ENCODE data around the gene SRSF3.
A peak's percentile ranks its signal among the peaks of the same experiment; 100 is the strongest.

SRSF3 gene

GRCh38 chr6:36578431-36578830 lies 15.7 kb upstream of the SRSF3 start:
- Histone ChIP-seq H2AFZ (ENCODE audit: low read length) (no peak overlapping the region), H3K79me2 (ENCODE audit: insufficient read depth, low read length) (no peaks in the 10 kb centered on the region), H3K4me1 (ENCODE audit: insufficient read depth, low read length, severe bottlenecking) (peaks cover 10% of the 10 kb centered on the region), H3K36me3 (ENCODE audit: insufficient read depth, low read length) (no peaks in the 10 kb centered on the region), H3K9ac (ENCODE audit: low read length) (no peak overlapping the region), H3K27me3 (ENCODE audit: insufficient read depth, low read length) (no peaks in the 10 kb centered on the region), H3F3A (ENCODE audit: insufficient read depth, low read length) (no peaks in the 10 kb centered on the region), H3K9me2 (ENCODE audit: low read depth, low read length) (no peaks in the 10 kb centered on the region), H3K27ac (ENCODE audit: low read depth, low read length, poor library complexity, severe bottlenecking) (no peak overlapping the region), H4K20me1 (ENCODE audit: insufficient read depth, low read length) (no peaks in the 10 kb centered on the region), H3K4me2 (ENCODE audit: low read length) (no peak overlapping the region), H3K9me3 (ENCODE audit: low read length) (0 out of 2 replicates have a peak, but pooled peaks cover 3% of the 10 kb centered on the region), H3K4me3 (ENCODE audit: low read depth, low read length, poor library complexity, severe bottlenecking) (no peak overlapping the region)
- TF ChIP-seq EZH2 (IDR thresholded peaks at IDR 0.05; ENCODE audit: borderline replicate concordance, low read length) = no peak
- TF ChIP-seq CTCF (IDR thresholded peaks at IDR 0.05; ENCODE audit: low read length) = no peak

- peak overlapping the region; percentile 39; the same call in 1 of the 2 replicates for H2AFZ ChIP-seq (ENCODE audit: low read length)
- H3K79me2 ChIP-seq (ENCODE audit: insufficient read depth, low read length) = no peaks in the 10 kb centered on the region
- H3K9me2 ChIP-seq (ENCODE audit: low read depth, low read length) = no peaks in the 10 kb centered on the region
- no peak overlapping the region for H3K4me2 ChIP-seq (ENCODE audit: low read length)
- no peaks in the 10 kb centered on the region for H3K27me3 ChIP-seq (ENCODE audit: insufficient read depth, low read length)
- TF ChIP-seq CTCF (IDR thresholded peaks at IDR 0.05; ENCODE audit: low read length) (no peak), EZH2 (IDR thresholded peaks at IDR 0.05; ENCODE audit: borderline replicate concordance, low read length) (no peak)
- no peaks in the 10 kb centered on the region for H3K36me3 ChIP-seq (ENCODE audit: insufficient read depth, low read length)
- no peaks in the 10 kb centered on the region for H3F3A ChIP-seq (ENCODE audit: insufficient read depth, low read length)
- H3K9me3 ChIP-seq (ENCODE audit: low read length) = no peaks in the 10 kb centered on the region
- H4K20me1 ChIP-seq (ENCODE audit: insufficient read depth, low read length) = no peaks in the 10 kb centered on the region
- H3K9ac ChIP-seq (ENCODE audit: low read length) = no peak overlapping the region
- no peak overlapping the region for H3K4me3 ChIP-seq (ENCODE audit: low read depth, low read length, poor library complexity, severe bottlenecking)
- peaks cover 13% of the 10 kb centered on the region for H3K4me1 ChIP-seq (ENCODE audit: insufficient read depth, low read length, severe bottlenecking)
- H3K27ac ChIP-seq (ENCODE audit: low read depth, low read length, poor library complexity, severe bottlenecking) = no peak overlapping the region
These were observed 14.0 kb upstream of the SRSF3 start for GRCh38 chr6:36580184-36580526.

GRCh38 chr6:36581716-36582115 lies 12.4 kb upstream of the SRSF3 start:
- peaks cover 13% of the 10 kb centered on the region for H3K4me1 ChIP-seq (ENCODE audit: insufficient read depth, low read length, severe bottlenecking)
- H3K4me2 ChIP-seq (ENCODE audit: low read length) = no peak overlapping the region

More at GRCh38 chr6:36581716-36582115, 12.4 kb upstream of the SRSF3 start:
- Histone ChIP-seq H3K36me3 (ENCODE audit: insufficient read depth, low read length) (no peaks in the 10 kb centered on the region), H3F3A (ENCODE audit: insufficient read depth, low read length) (no peaks in the 10 kb centered on the region), H3K9me2 (ENCODE audit: low read depth, low read length) (no peaks in the 10 kb centered on the region), H3K9me3 (ENCODE audit: low read length) (no peaks in the 10 kb centered on the region), H4K20me1 (ENCODE audit: insufficient read depth, low read length) (no peaks in the 10 kb centered on the region), H3K27ac (ENCODE audit: low read depth, low read length, poor library complexity, severe bottlenecking) (no peak overlapping the region), H3K9ac (ENCODE audit: low read length) (no peak overlapping the region), H2AFZ (ENCODE audit: low read length) (no peak overlapping the region), H3K27me3 (ENCODE audit: insufficient read depth, low read length) (no peaks in the 10 kb centered on the region), H3K79me2 (ENCODE audit: insufficient read depth, low read length) (no peaks in the 10 kb centered on the region), H3K4me3 (ENCODE audit: low read depth, low read length, poor library complexity, severe bottlenecking) (no peak overlapping the region)
- TF ChIP-seq EZH2 (IDR thresholded peaks at IDR 0.05; ENCODE audit: borderline replicate concordance, low read length) (no peak), CTCF (IDR thresholded peaks at IDR 0.05; ENCODE audit: low read length) (no peak)
